Astrocyte (in vitro differentiated cells and primary cell): Measurements from ENCODE around the gene TRPC4AP. TPM values are rescaled to one million over a fixed set of nuclear protein-coding genes. Genes with fewer than 3 reads are reported as not detected.

ENCODE experiments used
- DNase-seq: peaks from one replicate; pipeline ENCODE4 v3.0.0-alpha.2; 2010; ENCODE audit warnings: low read depth
- FAIRE-seq: peaks from 2 replicates; lab custom pipeline; 2011; peaks lifted over from hg19 to GRCh38; lab: Jason Lieb, UNC
- H2AFZ ChIP-seq: 2 replicates; pipeline ENCODE4 v1.6.0; 2012; ENCODE audit warnings: low read depth, low read length, inconsistent platforms
- H3K27ac ChIP-seq: 2 replicates; pipeline ENCODE4 v1.5.1; 2011; ENCODE audit warnings: low read depth, low read length, inconsistent platforms
- H3K27me3 ChIP-seq: 2 replicates; pipeline ENCODE4 v1.6.0; 2011; ENCODE audit warnings: low read length, inconsistent platforms; ENCODE audit not compliant: insufficient read depth
- H3K36me3 ChIP-seq: 2 replicates; pipeline ENCODE4 v1.5.1; 2011; ENCODE audit warnings: low read length, inconsistent platforms; ENCODE audit not compliant: insufficient read depth
- H3K4me1 ChIP-seq: 2 replicates; pipeline ENCODE4 v1.5.1; 2011; ENCODE audit warnings: low read length, inconsistent platforms; ENCODE audit not compliant: insufficient read depth
- H3K4me2 ChIP-seq: 2 replicates; pipeline ENCODE4 v1.6.0; 2012; ENCODE audit warnings: low read length, inconsistent platforms
- H3K4me3 ChIP-seq: 2 replicates; pipeline ENCODE4 v1.5.1; 2011; ENCODE audit warnings: low read depth, mild to moderate bottlenecking, low read length, inconsistent platforms; ENCODE audit not compliant: insufficient read depth
- H3K79me2 ChIP-seq: 2 replicates; pipeline ENCODE4 v1.6.0; 2012; ENCODE audit warnings: mild to moderate bottlenecking, low read length, inconsistent platforms; ENCODE audit not compliant: insufficient read depth
- H3K9ac ChIP-seq: 2 replicates; pipeline ENCODE4 v1.6.0; 2012; ENCODE audit warnings: mild to moderate bottlenecking, low read length, inconsistent platforms
- H3K9me3 ChIP-seq: 2 replicates; pipeline ENCODE4 v1.5.1; 2012; ENCODE audit warnings: low read depth, mild to moderate bottlenecking, low read length, inconsistent platforms; ENCODE audit not compliant: insufficient read depth
- H4K20me1 ChIP-seq: 2 replicates; pipeline ENCODE4 v1.6.0; 2012; ENCODE audit warnings: low read length, inconsistent platforms; ENCODE audit not compliant: insufficient read depth
- H3K27ac Mint-ChIP-seq: one replicate; pipeline ENCODE4 v1.8.0; 2021; ENCODE audit warnings: mild to moderate bottlenecking, mixed read lengths; ENCODE audit not compliant: unreplicated experiment
- H3K27me3 Mint-ChIP-seq: one replicate; pipeline ENCODE4 v1.8.0; 2021; ENCODE audit warnings: low read depth, mixed read lengths; ENCODE audit not compliant: unreplicated experiment
- H3K36me3 Mint-ChIP-seq: one replicate; pipeline ENCODE4 v1.8.0; 2021; ENCODE audit warnings: low read depth, mixed read lengths; ENCODE audit not compliant: unreplicated experiment
- H3K4me1 Mint-ChIP-seq: one replicate; pipeline ENCODE4 v1.8.0; 2021; ENCODE audit warnings: low read depth, mixed read lengths; ENCODE audit not compliant: unreplicated experiment
- H3K4me3 Mint-ChIP-seq: one replicate; pipeline ENCODE4 v1.8.0; 2021; ENCODE audit warnings: mild to moderate bottlenecking, moderate library complexity, mixed read lengths; ENCODE audit not compliant: unreplicated experiment
- H3K9me3 Mint-ChIP-seq: one replicate; pipeline ENCODE4 v1.8.0; 2021; ENCODE audit warnings: mild to moderate bottlenecking, mixed read lengths; ENCODE audit not compliant: unreplicated experiment
- CTCF ChIP-seq: IDR thresholded peaks from 2 replicates; pipeline ENCODE4 v1.5.1; 2011; ENCODE audit warnings: low read depth, mild to moderate bottlenecking, inconsistent platforms, low read length, moderate library complexity; ENCODE audit not compliant: insufficient read depth
- EZH2 ChIP-seq: IDR thresholded peaks from 2 replicates; pipeline ENCODE4 v1.6.1; 2012; ENCODE audit warnings: mild to moderate bottlenecking, low read length, inconsistent platforms; ENCODE audit not compliant: insufficient read depth
- total RNA-seq: library from RNA; stranded (reverse); gene quantifications from 2 replicates; pipeline ENCODE4 v1.2.1, GENCODE V29; 2021

TRPC4AP gene
- total RNA-seq, 1 donor from 2014 or later: 92.6 TPM

GRCh38 chr20:35125753-35126152 is 33.1 kb upstream of the TRPC4AP start:
- Histone ChIP-seq H3K4me3 (no peak overlapping the region), H3K36me3 (peaks cover 11% of the 10 kb centered on the region), H3K4me1 (peaks cover 10% of the 10 kb centered on the region), H4K20me1 (no peaks in the 10 kb centered on the region), H3K27ac (no peak overlapping the region), H2AFZ (no peak overlapping the region), H3K4me2 (no peak overlapping the region), H3K9ac (no peak overlapping the region), H3K27me3 (no peaks in the 10 kb centered on the region), H3K9me3 (no peaks in the 10 kb centered on the region), H3K79me2 (no peaks in the 10 kb centered on the region)
- Mint-ChIP-seq H3K27ac (no peak overlapping the region), H3K27me3 (no peaks in the 10 kb centered on the region), H3K36me3 (peaks cover 31% of the 10 kb centered on the region), H3K4me1 (no peaks in the 10 kb centered on the region), H3K9me3 (no peaks in the 10 kb centered on the region), H3K4me3 (no peak overlapping the region)
- no peak for TF ChIP-seq EZH2
- no peak for TF ChIP-seq CTCF
- DNase-seq (no peak), FAIRE-seq (no peak)

- no peak for TF ChIP-seq CTCF
- TF ChIP-seq EZH2: no peak
- Histone ChIP-seq H3K4me3 (no peak overlapping the region), H2AFZ (no peak overlapping the region), H4K20me1 (no peaks in the 10 kb centered on the region), H3K9ac (no peak overlapping the region), H3K27me3 (no peaks in the 10 kb centered on the region), H3K4me1 (peaks cover 14% of the 10 kb centered on the region), H3K27ac (no peak overlapping the region), H3K79me2 (no peaks in the 10 kb centered on the region), H3K36me3 (peaks cover 15% of the 10 kb centered on the region), H3K4me2 (no peak overlapping the region), H3K9me3 (no peaks in the 10 kb centered on the region)
- Mint-ChIP-seq H3K27me3 (no peaks in the 10 kb centered on the region), H3K27ac (no peak overlapping the region), H3K4me1 (peaks cover 6% of the 10 kb centered on the region), H3K36me3 (peaks cover 44% of the 10 kb centered on the region), H3K4me3 (no peak overlapping the region), H3K9me3 (no peaks in the 10 kb centered on the region)
- FAIRE-seq (no peak), DNase-seq (no peak)
Measured at GRCh38 chr20:35122756-35123405, 30.3 kb upstream of the TRPC4AP start.

- Mint-ChIP-seq H3K4me1 (peaks cover 8% of the 10 kb centered on the region), H3K36me3 (peaks cover 40% of the 10 kb centered on the region), H3K9me3 (peaks cover 2% of the 10 kb centered on the region), H3K27me3 (no peaks in the 10 kb centered on the region), H3K4me3 (no peak overlapping the region), H3K27ac (no peak overlapping the region)
- DNase-seq: no peak
- no peak for FAIRE-seq
- peaks cover 20% of the 10 kb centered on the region for H3K4me1 ChIP-seq
- no peak overlapping the region for H3K9ac ChIP-seq
- no peaks in the 10 kb centered on the region for H3K9me3 ChIP-seq
- no peaks in the 10 kb centered on the region for H4K20me1 ChIP-seq
- H3K27me3 ChIP-seq: no peaks in the 10 kb centered on the region
- no peak overlapping the region for H3K27ac ChIP-seq
- TF ChIP-seq EZH2 (no peak), CTCF (no peak)
- no peaks in the 10 kb centered on the region for H3K79me2 ChIP-seq
- H3K36me3 ChIP-seq: peaks cover 18% of the 10 kb centered on the region
- no peak overlapping the region for H3K4me3 ChIP-seq
- no peak overlapping the region for H2AFZ ChIP-seq
- peak overlapping the region; percentile 29 for H3K4me2 ChIP-seq
Measured at GRCh38 chr20:35121186-35121585, 28.6 kb upstream of the TRPC4AP start.
